ENCODE measurements around the gene NME4.
"Not testable (repeated sequence)": the region's sequence is repeated elsewhere in the genome, so short reads cannot be mapped to it uniquely, and the experiment has no call there.

Gene NME4

GRCh38 chr16:377419-377951 lies 19.5 kb upstream of the NME4 start:
- no peak for DNase-seq (ENCODE audit: low spot score)

GRCh38 chr16:378113-378820 lies 18.7 kb upstream of the NME4 start:
- not testable (repeated sequence) for DNase-seq (ENCODE audit: low spot score)

- DNase-seq (ENCODE audit: low spot score): no peak
These were observed 18.2 kb upstream of the NME4 start for GRCh38 chr16:378821-379182.

GRCh38 chr16:379183-379960 lies 17.6 kb upstream of the NME4 start:
- no peak for DNase-seq (ENCODE audit: low spot score)

- DNase-seq (ENCODE audit: low spot score): no peak
These were observed 16.8 kb upstream of the NME4 start for GRCh38 chr16:379961-380761.

GRCh38 chr16:380762-381011 lies 16.3 kb upstream of the NME4 start:
- DNase-seq (ENCODE audit: low spot score): peak; percentile 39

GRCh38 chr16:381012-381788 lies 15.8 kb upstream of the NME4 start:
- DNase-seq (ENCODE audit: low spot score): peak; percentile 42

- peak; percentile 96 for DNase-seq (ENCODE audit: low spot score)
These were observed 14.9 kb upstream of the NME4 start, which contains the start of gene PGAP6 for GRCh38 chr16:381789-382717. Gene PGAP6, minus strand, starts transcription at chr16:381978. Its CDS starts 157 bp downstream, at chr16:381821.

GRCh38 chr16:383326-384051 lies 13.5 kb upstream of the NME4 start:
- DNase-seq (ENCODE audit: low spot score): no peak

- DNase-seq (ENCODE audit: low spot score): no peak
These were observed 10.3 kb upstream of the NME4 start for GRCh38 chr16:386641-387156.

GRCh38 chr16:387761-388666 lies 9.0 kb upstream of the NME4 start:
- DNase-seq (ENCODE audit: low spot score): not testable (repeated sequence)

- DNase-seq (ENCODE audit: low spot score): no peak
These were observed 7.6 kb upstream of the NME4 start for GRCh38 chr16:389352-389751.

- peak; percentile 71 for DNase-seq (ENCODE audit: low spot score)
These were observed 5.1 kb upstream of the NME4 start for GRCh38 chr16:391885-392335.

GRCh38 chr16:392450-393030 lies 4.5 kb upstream of the NME4 start:
- no peak for DNase-seq (ENCODE audit: low spot score)

- DNase-seq (ENCODE audit: low spot score): no peak
These were observed 800 bp upstream of the NME4 start for GRCh38 chr16:396199-396598.

- peak; percentile 80 for DNase-seq (ENCODE audit: low spot score)
These were observed 394 bp upstream of the NME4 start for GRCh38 chr16:396605-397004.

- DNase-seq (ENCODE audit: low spot score): peak; percentile 80
These were observed 835 bp downstream of the NME4 start for GRCh38 chr16:397736-398332.

Measured in AG20443 (cell line).